Measurements from ENCODE around the gene TACR2.

Gene TACR2

DNA sequence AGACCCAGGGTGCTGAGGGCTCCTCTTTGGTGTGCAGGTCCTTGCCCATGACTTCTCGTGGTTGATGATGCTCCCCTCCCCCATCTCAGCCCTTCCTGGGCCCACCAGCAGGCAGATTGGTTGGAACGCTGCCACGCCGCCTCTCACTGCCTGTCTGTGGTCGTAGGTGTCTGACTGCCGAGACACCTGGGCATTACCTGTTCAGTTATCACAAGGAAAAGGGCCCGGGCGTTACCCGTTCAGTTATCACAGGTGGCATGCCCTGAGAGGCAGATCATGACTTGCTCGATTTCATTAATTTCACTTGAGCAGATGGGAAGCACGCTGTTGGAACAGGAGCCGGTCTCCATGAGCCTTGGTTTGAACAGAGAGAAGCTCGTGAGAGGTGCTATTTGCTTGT lies 42.5 kb downstream of the TACR2 start:
- Histone ChIP-seq H2AFZ (ENCODE audit: low read length) (no peak overlapping the region), H2BK120ac (ENCODE audit: low read depth, low read length) (no peak overlapping the region), H3K14ac (ENCODE audit: low read length) (no peak overlapping the region), H2BK12ac (ENCODE audit: low read length) (peak overlapping the region; percentile 76), H3K4me1 (ENCODE audit: control insufficient read depth in 2 of 2, insufficient read depth in 1 of 2, low read depth in 1 of 2, low read length in 2 of 2) (peaks cover 0 to 13% of the 10 kb centered on the region in 2 donors), H2BK5ac (ENCODE audit: low read length) (no peak overlapping the region), H3K18ac (ENCODE audit: low read length) (no peak overlapping the region), H4K91ac (ENCODE audit: low read depth, low read length, poor library complexity) (no peak overlapping the region), H3K4ac (ENCODE audit: low read length) (no peak overlapping the region), H3K27me3 (ENCODE audit: control insufficient read depth in 3 of 3, insufficient read depth in 3 of 3, low read depth in 1 of 3, low read length in 3 of 3) (no peaks in the 10 kb centered on the region), H3K23ac (ENCODE audit: low read depth, low read length, poor library complexity) (no peak overlapping the region), H3K27ac (replicated peaks; ENCODE audit: low read length) (no peak overlapping the region), H3K4me3 (ENCODE audit: low read length in 2 of 2) (no peak overlapping the region), H3K36me3 (replicated peaks in 1 of 2; ENCODE audit: control insufficient read depth in 2 of 2, insufficient read depth in 2 of 2, low read length in 2 of 2) (peaks cover 7 to 20% of the 10 kb centered on the region in 2 donors), H3K9ac (ENCODE audit: low read depth, low read length, poor library complexity) (no peak overlapping the region), H2AK5ac (ENCODE audit: low read depth, low read length) (no peak overlapping the region), H3K9me3 (replicated peaks in 1 of 2; ENCODE audit: control insufficient read depth in 2 of 2, insufficient read depth in 1 of 2, low read depth in 1 of 2, low read length in 2 of 2) (no peaks in the 10 kb centered on the region), H3K79me1 (ENCODE audit: low read depth, low read length) (no peaks in the 10 kb centered on the region), H4K8ac (ENCODE audit: low read depth, low read length) (no peak overlapping the region), H3K4me2 (ENCODE audit: insufficient read depth, low read length, poor library complexity, severe bottlenecking) (no peak overlapping the region), H2BK15ac (ENCODE audit: low read length) (no peak overlapping the region)
- no peak for DNase-seq (ENCODE audit: low spot score)
- WGBS, 2 donors (ENCODE audit: extremely low coverage in 2 of 2, insufficient read length in 2 of 2, insufficient replicate concordance in 1 of 2) = no CpG with 5 or more reads among the region's 13 CpGs

DNA sequence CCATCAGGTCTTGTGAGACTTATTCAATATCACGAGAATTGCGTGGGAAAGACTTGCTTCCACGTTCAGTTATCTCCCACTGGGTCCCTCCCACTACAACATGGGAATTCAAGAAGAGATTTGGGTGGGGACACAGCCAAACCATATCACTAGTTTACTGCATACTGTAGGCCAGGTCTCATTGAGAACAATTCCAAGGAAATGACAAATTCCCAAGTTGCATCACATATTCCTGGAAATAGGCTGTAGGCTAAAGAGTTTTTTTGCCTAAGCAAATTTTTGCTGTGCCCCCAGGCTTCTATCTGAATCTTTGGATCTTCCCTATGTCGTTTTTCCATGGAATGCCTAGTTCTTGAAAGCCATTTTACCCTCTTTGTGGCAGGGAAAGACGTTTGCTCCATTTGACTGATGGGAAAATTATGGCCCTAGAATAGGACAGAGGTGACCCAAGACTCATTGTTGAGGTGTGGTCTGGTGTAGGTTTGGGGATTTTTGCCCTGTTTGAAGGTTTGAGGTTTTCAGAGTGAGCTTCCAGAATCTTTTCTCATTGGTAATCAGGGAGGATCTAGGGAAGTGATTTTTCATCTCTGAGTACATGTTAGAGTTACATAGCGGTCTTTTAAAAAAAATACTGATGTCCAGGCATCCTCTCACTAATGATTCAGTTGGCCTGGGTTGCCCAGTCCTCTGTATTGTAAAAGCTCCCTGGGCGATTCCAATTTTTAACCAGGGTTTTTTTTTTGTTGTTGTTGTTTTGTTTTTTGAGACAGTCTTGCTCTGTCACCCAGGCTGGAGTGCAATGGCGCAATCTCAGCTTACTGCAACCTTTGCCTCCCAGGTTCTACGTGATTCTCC lies 44.4 kb downstream of the TACR2 start:
- H2AK5ac ChIP-seq (ENCODE audit: low read depth, low read length) = no peak overlapping the region
- H3K36me3 ChIP-seq (replicated peaks in 1 of 2; ENCODE audit: control insufficient read depth in 2 of 2, insufficient read depth in 2 of 2, low read length in 2 of 2) = peaks cover 9 to 29% of the 10 kb centered on the region in 2 donors
- H3K27me3 ChIP-seq (ENCODE audit: control insufficient read depth in 3 of 3, insufficient read depth in 3 of 3, low read depth in 1 of 3, low read length in 3 of 3) = no peaks in the 10 kb centered on the region
- H4K91ac ChIP-seq (ENCODE audit: low read depth, low read length, poor library complexity) = no peak overlapping the region
- no peak overlapping the region for H2BK120ac ChIP-seq (ENCODE audit: low read depth, low read length)
- H3K9ac ChIP-seq (ENCODE audit: low read depth, low read length, poor library complexity) = no peak overlapping the region
- H3K14ac ChIP-seq (ENCODE audit: low read length) = no peak overlapping the region
- H3K4ac ChIP-seq (ENCODE audit: low read length) = no peak overlapping the region
- DNase-seq (ENCODE audit: low spot score) = no peak
- no peak overlapping the region for H3K18ac ChIP-seq (ENCODE audit: low read length)
- H3K4me2 ChIP-seq (ENCODE audit: insufficient read depth, low read length, poor library complexity, severe bottlenecking) = no peak overlapping the region
- H3K9me3 ChIP-seq (replicated peaks in 1 of 2; ENCODE audit: control insufficient read depth in 2 of 2, insufficient read depth in 1 of 2, low read depth in 1 of 2, low read length in 2 of 2) = peaks cover 0 to 2% of the 10 kb centered on the region in 2 donors
- no peak overlapping the region for H3K23ac ChIP-seq (ENCODE audit: low read depth, low read length, poor library complexity)
- no peak overlapping the region for H3K4me3 ChIP-seq (ENCODE audit: low read length in 2 of 2)
- H2AFZ ChIP-seq (ENCODE audit: low read length) = no peak overlapping the region
- no peak overlapping the region for H4K8ac ChIP-seq (ENCODE audit: low read depth, low read length)
- H3K27ac ChIP-seq (replicated peaks; ENCODE audit: low read length) = no peak overlapping the region
- H3K79me1 ChIP-seq (ENCODE audit: low read depth, low read length) = no peaks in the 10 kb centered on the region
- WGBS, 2 donors (ENCODE audit: extremely low coverage in 2 of 2, insufficient read length in 2 of 2, insufficient replicate concordance in 1 of 2) = no CpG with 5 or more reads among the region's 9 CpGs
- H3K4me1 ChIP-seq (ENCODE audit: control insufficient read depth in 2 of 2, insufficient read depth in 1 of 2, low read depth in 1 of 2, low read length in 2 of 2) = peaks cover 0 to 18% of the 10 kb centered on the region in 2 donors
- no peak overlapping the region for H2BK15ac ChIP-seq (ENCODE audit: low read length)
- no peak overlapping the region for H2BK5ac ChIP-seq (ENCODE audit: low read length)
- no peak overlapping the region for H2BK12ac ChIP-seq (ENCODE audit: low read length)

DNA sequence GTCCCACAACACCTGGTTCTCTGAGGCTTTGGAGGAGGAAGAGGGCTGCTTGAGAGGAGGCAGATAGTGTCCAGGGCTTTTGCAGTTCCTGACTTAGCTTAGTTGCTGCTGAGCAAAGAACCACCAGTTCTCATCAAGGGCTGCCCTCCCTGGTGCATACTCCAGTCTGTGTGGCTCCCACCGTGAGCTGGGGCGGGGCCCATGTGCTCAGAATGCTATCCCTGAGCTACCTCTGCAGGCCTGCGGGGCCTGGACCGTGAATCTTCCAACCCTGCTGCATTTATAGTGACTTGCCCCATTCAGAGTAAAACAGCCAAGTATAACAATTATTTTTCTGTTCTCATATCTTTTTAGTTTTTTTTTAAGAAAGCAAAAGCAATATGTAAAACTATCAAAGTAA lies 49.2 kb downstream of the TACR2 start:
- no peak overlapping the region for H2BK15ac ChIP-seq (ENCODE audit: low read length)
- H2BK12ac ChIP-seq (ENCODE audit: low read length) = no peak overlapping the region
- H2BK5ac ChIP-seq (ENCODE audit: low read length) = no peak overlapping the region
- H2AK5ac ChIP-seq (ENCODE audit: low read depth, low read length) = no peak overlapping the region
- H3K4me3 ChIP-seq (ENCODE audit: low read length in 2 of 2) = no peak overlapping the region
- H3K14ac ChIP-seq (ENCODE audit: low read length) = no peak overlapping the region
- no peak overlapping the region for H4K8ac ChIP-seq (ENCODE audit: low read depth, low read length)
- H3K4me1 ChIP-seq (ENCODE audit: control insufficient read depth in 2 of 2, insufficient read depth in 1 of 2, low read depth in 1 of 2, low read length in 2 of 2) = peaks cover 8 to 10% of the 10 kb centered on the region in 2 donors
- no peak for DNase-seq (ENCODE audit: low spot score)
- no CpG with 5 or more reads among the region's 4 CpGs for WGBS, 2 donors (ENCODE audit: extremely low coverage in 2 of 2, insufficient read length in 2 of 2, insufficient replicate concordance in 1 of 2)
- H2BK120ac ChIP-seq (ENCODE audit: low read depth, low read length) = no peak overlapping the region
- H3K18ac ChIP-seq (ENCODE audit: low read length) = peak overlapping the region; percentile 3
- H3K23ac ChIP-seq (ENCODE audit: low read depth, low read length, poor library complexity) = no peak overlapping the region
- H3K9me3 ChIP-seq (replicated peaks in 1 of 2; ENCODE audit: control insufficient read depth in 2 of 2, insufficient read depth in 1 of 2, low read depth in 1 of 2, low read length in 2 of 2) = peaks cover 0 to 2% of the 10 kb centered on the region in 2 donors
- no peak overlapping the region for H3K27ac ChIP-seq (replicated peaks; ENCODE audit: low read length)
- H3K4me2 ChIP-seq (ENCODE audit: insufficient read depth, low read length, poor library complexity, severe bottlenecking) = no peak overlapping the region
- H2AFZ ChIP-seq (ENCODE audit: low read length) = no peak overlapping the region
- H3K9ac ChIP-seq (ENCODE audit: low read depth, low read length, poor library complexity) = no peak overlapping the region
- no peaks in the 10 kb centered on the region for H3K27me3 ChIP-seq (ENCODE audit: control insufficient read depth in 3 of 3, insufficient read depth in 3 of 3, low read depth in 1 of 3, low read length in 3 of 3)
- no peak overlapping the region for H4K91ac ChIP-seq (ENCODE audit: low read depth, low read length, poor library complexity)
- no peaks in the 10 kb centered on the region for H3K79me1 ChIP-seq (ENCODE audit: low read depth, low read length)
- peaks cover 9 to 41% of the 10 kb centered on the region in 2 donors for H3K36me3 ChIP-seq (replicated peaks in 1 of 2; ENCODE audit: control insufficient read depth in 2 of 2, insufficient read depth in 2 of 2, low read length in 2 of 2)
- H3K4ac ChIP-seq (ENCODE audit: low read length) = no peak overlapping the region

DNA sequence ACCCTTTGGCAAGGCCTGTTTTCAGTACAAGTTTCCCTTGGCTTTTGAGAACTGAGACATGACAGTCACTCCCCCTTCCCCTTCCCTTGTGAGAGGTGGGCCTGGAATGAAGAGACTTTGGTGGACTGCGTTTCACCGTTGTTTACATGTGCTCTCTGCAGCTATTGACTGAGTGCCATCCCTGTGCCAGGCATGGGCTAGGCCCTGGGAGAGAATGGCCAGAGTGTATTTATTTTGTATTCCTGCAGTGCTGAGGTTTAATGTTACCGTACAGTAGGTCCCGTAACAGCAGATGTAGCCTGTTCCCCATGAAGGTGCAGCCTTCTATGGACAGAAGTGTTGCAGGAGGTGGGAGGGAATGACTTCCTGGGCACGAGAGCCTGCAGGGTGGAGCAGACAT lies 50.0 kb downstream of the TACR2 start:
- H3K23ac ChIP-seq (ENCODE audit: low read depth, low read length, poor library complexity) = peak overlapping the region; percentile 23
- no peak overlapping the region for H4K91ac ChIP-seq (ENCODE audit: low read depth, low read length, poor library complexity)
- no peaks in the 10 kb centered on the region for H3K27me3 ChIP-seq (ENCODE audit: control insufficient read depth in 3 of 3, insufficient read depth in 3 of 3, low read depth in 1 of 3, low read length in 3 of 3)
- peaks cover 8 to 10% of the 10 kb centered on the region in 2 donors for H3K4me1 ChIP-seq (ENCODE audit: control insufficient read depth in 2 of 2, insufficient read depth in 1 of 2, low read depth in 1 of 2, low read length in 2 of 2)
- no peak overlapping the region for H3K18ac ChIP-seq (ENCODE audit: low read length)
- H3K14ac ChIP-seq (ENCODE audit: low read length) = no peak overlapping the region
- no peak overlapping the region for H3K27ac ChIP-seq (replicated peaks; ENCODE audit: low read length)
- H3K79me1 ChIP-seq (ENCODE audit: low read depth, low read length) = no peaks in the 10 kb centered on the region
- H2BK5ac ChIP-seq (ENCODE audit: low read length) = no peak overlapping the region
- H3K4me3 ChIP-seq (ENCODE audit: low read length in 2 of 2) = no peak overlapping the region
- H2BK12ac ChIP-seq (ENCODE audit: low read length) = no peak overlapping the region
- no peak overlapping the region for H3K9ac ChIP-seq (ENCODE audit: low read depth, low read length, poor library complexity)
- no CpG with 5 or more reads among the region's 5 CpGs for WGBS, 2 donors (ENCODE audit: extremely low coverage in 2 of 2, insufficient read length in 2 of 2, insufficient replicate concordance in 1 of 2)
- H3K9me3 ChIP-seq (replicated peaks in 1 of 2; ENCODE audit: control insufficient read depth in 2 of 2, insufficient read depth in 1 of 2, low read depth in 1 of 2, low read length in 2 of 2) = peaks cover 0 to 2% of the 10 kb centered on the region in 2 donors
- H3K36me3 ChIP-seq (replicated peaks in 1 of 2; ENCODE audit: control insufficient read depth in 2 of 2, insufficient read depth in 2 of 2, low read length in 2 of 2) = peaks cover 9 to 41% of the 10 kb centered on the region in 2 donors
- no peak overlapping the region for H3K4me2 ChIP-seq (ENCODE audit: insufficient read depth, low read length, poor library complexity, severe bottlenecking)
- no peak overlapping the region for H3K4ac ChIP-seq (ENCODE audit: low read length)
- H2BK120ac ChIP-seq (ENCODE audit: low read depth, low read length) = no peak overlapping the region
- DNase-seq (ENCODE audit: low spot score) = no peak
- H2AK5ac ChIP-seq (ENCODE audit: low read depth, low read length) = no peak overlapping the region
- H2BK15ac ChIP-seq (ENCODE audit: low read length) = no peak overlapping the region
- no peak overlapping the region for H4K8ac ChIP-seq (ENCODE audit: low read depth, low read length)
- H2AFZ ChIP-seq (ENCODE audit: low read length) = no peak overlapping the region
